ENCODE measurements around the gene OR6B3. TPM values are rescaled to one million over a fixed set of nuclear protein-coding genes. Genes with fewer than 3 reads are reported as not detected.

OR6B3 gene
- total RNA-seq, 4 donors from 2014 or later: not detected

DNA sequence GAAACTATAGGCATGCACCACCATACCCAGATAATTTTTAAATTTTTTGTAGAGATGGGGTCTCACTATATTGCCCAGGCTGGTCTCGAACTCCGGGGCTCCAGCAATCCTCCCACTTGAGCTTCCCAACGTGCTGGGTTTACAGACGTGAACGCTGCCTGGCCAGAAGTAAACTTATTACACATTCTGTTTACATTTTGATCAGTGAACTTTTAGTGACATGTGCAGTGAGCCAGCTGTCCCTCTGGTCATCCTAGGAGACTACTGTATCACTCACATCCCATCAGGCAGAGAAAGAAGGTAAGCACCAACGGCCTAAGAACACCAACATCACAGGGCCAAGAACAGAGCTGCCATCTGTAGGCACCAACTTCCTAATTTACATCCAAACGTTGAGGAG lies 50.3 kb downstream of the OR6B3 start:
- 91% methylated on average over 7 of the region's 7 CpGs for WGBS, 2 donors
- Histone ChIP-seq H3K27me3 (no peaks in the 10 kb centered on the region), H3K27ac (no peak overlapping the region), H3K4me1 (no peaks in the 10 kb centered on the region), H3K36me3 (peaks cover 63 to 67% of the 10 kb centered on the region in 2 donors), H3K9me3 (no peaks in the 10 kb centered on the region), H3K4me3 (replicated peaks in 1 of 3) (no peak overlapping the region)
- TF ChIP-seq, protein P1, sequence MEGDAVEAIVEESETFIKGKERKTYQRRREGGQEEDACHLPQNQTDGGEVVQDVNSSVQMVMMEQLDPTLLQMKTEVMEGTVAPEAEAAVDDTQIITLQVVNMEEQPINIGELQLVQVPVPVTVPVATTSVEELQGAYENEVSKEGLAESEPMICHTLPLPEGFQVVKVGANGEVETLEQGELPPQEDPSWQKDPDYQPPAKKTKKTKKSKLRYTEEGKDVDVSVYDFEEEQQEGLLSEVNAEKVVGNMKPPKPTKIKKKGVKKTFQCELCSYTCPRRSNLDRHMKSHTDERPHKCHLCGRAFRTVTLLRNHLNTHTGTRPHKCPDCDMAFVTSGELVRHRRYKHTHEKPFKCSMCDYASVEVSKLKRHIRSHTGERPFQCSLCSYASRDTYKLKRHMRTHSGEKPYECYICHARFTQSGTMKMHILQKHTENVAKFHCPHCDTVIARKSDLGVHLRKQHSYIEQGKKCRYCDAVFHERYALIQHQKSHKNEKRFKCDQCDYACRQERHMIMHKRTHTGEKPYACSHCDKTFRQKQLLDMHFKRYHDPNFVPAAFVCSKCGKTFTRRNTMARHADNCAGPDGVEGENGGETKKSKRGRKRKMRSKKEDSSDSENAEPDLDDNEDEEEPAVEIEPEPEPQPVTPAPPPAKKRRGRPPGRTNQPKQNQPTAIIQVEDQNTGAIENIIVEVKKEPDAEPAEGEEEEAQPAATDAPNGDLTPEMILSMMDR (IDR thresholded peaks at IDR 0.05): no peak
- no peak for TF ChIP-seq POLR2A (IDR thresholded peaks at IDR 0.05)
- DNase-seq: no peak
- intact Hi-C loops (cut with DNase I): no loop called here

DNA sequence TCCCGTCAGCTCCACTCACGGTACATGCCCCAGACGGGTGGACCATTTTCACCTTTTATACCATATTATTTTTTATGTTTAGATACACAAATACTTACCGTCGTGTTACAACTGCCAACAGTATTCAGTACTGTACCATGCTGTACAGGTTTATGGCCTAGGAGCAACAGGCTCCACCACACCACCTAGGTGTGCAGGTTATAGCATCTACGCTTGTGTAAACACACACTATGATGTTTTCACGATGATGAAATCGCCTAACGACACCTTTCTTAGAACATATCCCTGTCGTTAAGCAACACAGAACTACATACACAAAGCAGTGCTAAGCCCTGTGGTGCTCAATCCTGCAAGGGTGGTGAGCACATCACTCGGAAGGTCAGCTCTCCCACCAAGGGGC lies 52.6 kb downstream of the OR6B3 start:
- intact Hi-C loops (cut with DNase I): no loop called here
- Histone ChIP-seq H3K36me3 (peaks cover 53 to 58% of the 10 kb centered on the region in 2 donors), H3K9me3 (no peaks in the 10 kb centered on the region), H3K27ac (no peak overlapping the region), H3K27me3 (no peaks in the 10 kb centered on the region), H3K4me3 (replicated peaks in 1 of 3) (no peak overlapping the region), H3K4me1 (no peaks in the 10 kb centered on the region)
- DNase-seq: no peak
- WGBS, 2 donors: 93 to 96% methylated on average over 11 of the region's 11 CpGs
- TF ChIP-seq, protein P1 (IDR thresholded peaks at IDR 0.05): no peak
- TF ChIP-seq POLR2A (IDR thresholded peaks at IDR 0.05): no peak

DNA sequence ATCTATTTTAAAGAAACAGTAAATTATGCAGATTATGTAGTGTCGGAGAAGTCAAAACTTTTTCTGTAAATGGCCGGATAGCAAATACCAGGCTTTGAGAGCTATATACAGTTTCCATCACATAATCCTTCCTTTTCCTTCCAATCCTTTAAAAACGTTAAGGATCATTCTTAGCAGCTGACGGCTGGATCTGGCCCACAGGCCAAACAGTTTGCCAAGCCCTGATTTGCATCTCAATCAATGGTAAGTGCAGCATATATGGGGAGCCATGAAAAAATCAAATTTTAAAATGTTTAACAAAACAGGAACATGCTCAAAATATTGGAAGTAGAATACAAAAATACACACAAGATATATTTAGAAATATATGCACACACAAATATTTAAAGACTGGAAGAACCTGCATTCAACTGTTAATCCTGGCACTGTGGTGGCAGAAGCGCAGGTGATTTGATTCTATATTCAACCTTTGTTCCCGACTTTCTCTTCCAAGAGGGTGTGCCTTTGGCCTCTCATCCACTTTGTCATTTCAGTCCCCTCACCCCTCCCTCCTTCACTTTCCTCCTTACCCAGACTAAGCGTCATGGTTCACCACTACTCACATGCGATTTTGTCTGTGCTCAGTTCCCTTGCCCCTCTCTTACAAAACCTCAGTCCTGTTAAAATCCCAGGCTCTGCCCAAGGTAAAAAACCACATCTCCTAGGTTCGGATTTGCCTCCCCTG lies 55.5 kb downstream of the OR6B3 start:
- no peak for TF ChIP-seq POLR2A (IDR thresholded peaks at IDR 0.05)
- TF ChIP-seq, protein P1 (IDR thresholded peaks at IDR 0.05): no peak
- Histone ChIP-seq H3K4me3 (replicated peaks in 1 of 3) (no peak overlapping the region), H3K4me1 (no peaks in the 10 kb centered on the region), H3K36me3 (peaks cover 29 to 47% of the 10 kb centered on the region in 2 donors), H3K9me3 (no peaks in the 10 kb centered on the region), H3K27me3 (no peaks in the 10 kb centered on the region), H3K27ac (no peak overlapping the region)
- intact Hi-C loops (cut with DNase I): loop anchor here (10.0 kb wide), 1 partner anchor 953 kb away; no protein-coding TSS in a partner anchor
- DNase-seq: no peak
- 81 to 82% methylated on average over 9 of the region's 9 CpGs for WGBS, 2 donors

Other genes starting within 250 kb of the OR6B3 start
- gene NDUFA10, start 28.2 kb downstream of the OR6B3 start, total RNA-seq: 100 to 1,000 TPM in 3 of 4 donors, 10 to 100 TPM in 1; 85.6 to 151 (median 138) TPM
- gene OR6B2, start 23.1 kb downstream of the OR6B3 start, total RNA-seq: not detected
- gene COPS9, start 82.8 kb upstream of the OR6B3 start, total RNA-seq: 100 to 1,000 TPM in 3 of 4 donors, 10 to 100 TPM in 1; 63.6 to 965 (median 239) TPM
- 10 to 100 TPM in 3 of 4 donors, 1 to 10 TPM in 1; 4.3 to 62.8 (median 22.1) TPM for gene OTOS, start 87.1 kb upstream of the OR6B3 start, total RNA-seq

Data from thyroid gland (tissue), 4 donors.